Measurements from ENCODE around the gene MXI1. TPM values are rescaled to one million over a fixed set of nuclear protein-coding genes. Genes with fewer than 3 reads are reported as not detected.

The MXI1 gene
- total RNA-seq, 1 donor from 2014 or later = 14.7 TPM

Other genes with a start within 250 kb of the MXI1 start
- gene ADD3, start 199.6 kb upstream of the MXI1 start, total RNA-seq = 30.1 and 36.6 TPM in 2 replicates
- 47.8 and 48.0 TPM in 2 replicates for gene SMNDC1, start 97.3 kb downstream of the MXI1 start, total RNA-seq

Data from activated T-helper 1 cell treated with anti-CD3 and anti-CD28 coated beads, Interleukin-12 subunit alpha, Interleukin-12 subunit beta, Interleukin-2, Interleukin-4 antibody, amounts not matched to agents 30 ng/mL and 10 ng/mL and 1 ng/mL, durations not matched to agents 14 hours and 24 hours and 36 hours (primary cell).